Measurements from ENCODE around the gene LAMTOR1.

GRCh38 chr11:72123117-72123653 is 20.1 kb upstream of the LAMTOR1 start:
- TF ChIP-seq POLR2A (IDR thresholded peaks at IDR 0.05; ENCODE audit: low read depth, low read length) (no peak), EZH2 (IDR thresholded peaks at IDR 0.05; ENCODE audit: borderline replicate concordance, low read depth, low read length, severe bottlenecking) (no peak), CTCF (IDR thresholded peaks at IDR 0.05; ENCODE audit: extremely low read depth in 1 of 2, insufficient read depth in 1 of 2, low read depth in 1 of 2, low read length in 2 of 2) (no peak), JUN (IDR thresholded peaks at IDR 0.05; ENCODE audit: borderline replicate concordance, insufficient read depth, insufficient read length, low read depth) (no peak), MAX (IDR thresholded peaks at IDR 0.05; ENCODE audit: insufficient read depth, insufficient read length) (no peak), POLR2AphosphoS5 (IDR thresholded peaks at IDR 0.05; ENCODE audit: insufficient read depth, low read depth, low read length) (no peak), MYC (IDR thresholded peaks at IDR 0.05; ENCODE audit: low read depth, low read length) (no peak), FOS (IDR thresholded peaks at IDR 0.05; ENCODE audit: borderline replicate concordance, insufficient read depth, low read length) (no peak)
